GM23248 (cell line): ENCODE measurements around the gene LEF1.

Experiments
- EZH2 ChIP-seq: fragments of 200-600 bp; sonication (generic); IDR thresholded peaks from 2 replicates; pipeline ENCODE4 v1.6.1; 2018; ENCODE audit warnings: antibody characterized with exemption, mild to moderate bottlenecking; ENCODE audit not compliant: insufficient read depth, poor library complexity, severe bottlenecking
- EZH2phosphoT487 ChIP-seq: fragments of 200-600 bp; sonication (generic); IDR thresholded peaks from 2 replicates; pipeline ENCODE4 v1.6.1; 2018; ENCODE audit warnings: antibody characterized with exemption, moderate library complexity, mild to moderate bottlenecking, low read depth; ENCODE audit not compliant: insufficient read depth

DNA sequence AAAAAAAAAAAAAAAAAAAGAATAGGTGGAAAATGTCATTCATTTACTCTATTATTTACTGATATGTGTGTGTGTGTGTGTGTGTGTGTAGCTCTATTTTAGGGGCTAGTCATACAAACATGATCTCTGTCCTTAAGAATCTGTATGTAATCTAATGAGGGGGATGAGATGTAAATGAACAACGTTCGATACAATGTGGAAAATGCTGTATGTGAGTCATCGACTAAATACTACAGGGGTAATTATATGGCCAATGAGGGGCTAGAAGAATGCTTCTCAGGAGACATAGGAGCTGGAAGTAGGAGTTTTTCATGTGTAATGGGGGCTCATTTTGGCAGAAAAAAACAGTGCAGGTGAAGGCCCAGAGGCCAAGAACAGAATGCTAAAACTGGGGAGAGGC lies 41.9 kb downstream of the LEF1 start:
- no peak for TF ChIP-seq EZH2
- no peak for TF ChIP-seq EZH2phosphoT487
